ENCODE data around the gene SERP2.
A peak's percentile ranks its signal among the peaks of the same experiment; 100 is the strongest.

Gene SERP2

DNA sequence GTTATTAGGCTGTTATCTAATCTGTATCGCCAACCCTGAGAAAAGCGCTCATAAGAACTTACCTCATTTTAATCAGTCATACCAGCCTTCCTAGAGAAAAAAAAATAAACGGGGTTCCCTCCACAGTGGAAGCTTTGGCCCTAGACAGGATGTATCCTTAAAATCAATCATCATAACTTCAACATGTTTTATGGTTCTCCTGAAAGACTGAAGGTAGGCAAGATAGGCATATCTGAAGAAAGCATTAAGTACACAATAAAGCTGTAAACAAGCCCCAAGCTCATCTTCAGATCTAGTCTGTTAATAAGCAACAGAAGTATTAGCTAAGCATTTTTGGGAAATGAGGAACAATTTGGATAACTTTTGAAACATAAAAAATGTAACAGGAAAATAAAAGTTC lies 18.7 kb upstream of the SERP2 start:
- TF ChIP-seq, protein P1, sequence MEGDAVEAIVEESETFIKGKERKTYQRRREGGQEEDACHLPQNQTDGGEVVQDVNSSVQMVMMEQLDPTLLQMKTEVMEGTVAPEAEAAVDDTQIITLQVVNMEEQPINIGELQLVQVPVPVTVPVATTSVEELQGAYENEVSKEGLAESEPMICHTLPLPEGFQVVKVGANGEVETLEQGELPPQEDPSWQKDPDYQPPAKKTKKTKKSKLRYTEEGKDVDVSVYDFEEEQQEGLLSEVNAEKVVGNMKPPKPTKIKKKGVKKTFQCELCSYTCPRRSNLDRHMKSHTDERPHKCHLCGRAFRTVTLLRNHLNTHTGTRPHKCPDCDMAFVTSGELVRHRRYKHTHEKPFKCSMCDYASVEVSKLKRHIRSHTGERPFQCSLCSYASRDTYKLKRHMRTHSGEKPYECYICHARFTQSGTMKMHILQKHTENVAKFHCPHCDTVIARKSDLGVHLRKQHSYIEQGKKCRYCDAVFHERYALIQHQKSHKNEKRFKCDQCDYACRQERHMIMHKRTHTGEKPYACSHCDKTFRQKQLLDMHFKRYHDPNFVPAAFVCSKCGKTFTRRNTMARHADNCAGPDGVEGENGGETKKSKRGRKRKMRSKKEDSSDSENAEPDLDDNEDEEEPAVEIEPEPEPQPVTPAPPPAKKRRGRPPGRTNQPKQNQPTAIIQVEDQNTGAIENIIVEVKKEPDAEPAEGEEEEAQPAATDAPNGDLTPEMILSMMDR (IDR thresholded peaks at IDR 0.05; ENCODE audit: insufficient read depth, low read depth, low read length, missing control alignments): no peak
- DNase-seq (ENCODE audit: low read depth): no peak
- H3K4me3 ChIP-seq (ENCODE audit: low read length): no peak overlapping the region

DNA sequence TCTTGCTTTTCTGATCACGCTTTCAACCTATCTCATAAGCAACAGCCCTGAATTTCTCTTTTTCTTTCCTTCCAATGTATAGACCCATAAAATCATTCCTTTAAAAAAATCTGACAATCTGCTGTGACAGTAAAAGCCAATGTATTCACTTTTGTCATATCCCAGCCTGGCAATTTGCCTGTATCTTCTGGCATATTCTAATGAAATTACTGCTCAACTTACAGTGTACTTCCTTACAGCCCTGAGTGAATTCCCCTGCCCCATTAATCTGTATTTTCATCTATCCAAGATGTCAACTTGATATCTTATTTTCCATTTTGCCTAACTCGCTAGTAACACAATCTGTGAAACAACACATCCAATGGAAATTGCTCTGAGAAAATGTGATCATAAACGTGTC lies 18.0 kb upstream of the SERP2 start:
- no peak for DNase-seq (ENCODE audit: low read depth)
- TF ChIP-seq, protein P1 (IDR thresholded peaks at IDR 0.05; ENCODE audit: insufficient read depth, low read depth, low read length, missing control alignments): no peak

DNA sequence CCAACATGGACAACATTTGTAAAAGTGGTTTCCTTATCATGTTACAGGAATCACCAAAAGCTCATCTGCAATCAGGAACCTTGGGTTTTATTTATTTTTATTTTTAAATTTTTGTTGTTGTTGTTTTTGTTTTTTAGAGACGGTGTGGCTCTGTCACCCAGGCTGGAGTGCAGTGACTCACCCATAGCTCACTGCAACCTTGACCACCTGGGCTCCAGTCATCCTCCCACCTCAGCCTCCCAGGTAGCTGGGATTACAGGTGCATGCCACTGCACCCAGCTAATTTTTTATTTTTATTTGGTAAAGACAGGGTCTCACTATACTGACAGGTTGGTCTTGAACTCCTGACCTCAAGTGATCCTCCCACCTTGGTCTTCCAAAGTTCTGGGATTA lies 13.6 kb upstream of the SERP2 start:
- TF ChIP-seq, protein P1 (IDR thresholded peaks at IDR 0.05; ENCODE audit: insufficient read depth, low read depth, low read length, missing control alignments): no peak
- H3K4me3 ChIP-seq (ENCODE audit: low read length): no peak overlapping the region
- DNase-seq (ENCODE audit: low read depth): peak; percentile 48

More for the DNA sequence above, 18.0 kb upstream of the SERP2 start:
- no peak overlapping the region for H3K4me3 ChIP-seq (ENCODE audit: low read length)

DNA sequence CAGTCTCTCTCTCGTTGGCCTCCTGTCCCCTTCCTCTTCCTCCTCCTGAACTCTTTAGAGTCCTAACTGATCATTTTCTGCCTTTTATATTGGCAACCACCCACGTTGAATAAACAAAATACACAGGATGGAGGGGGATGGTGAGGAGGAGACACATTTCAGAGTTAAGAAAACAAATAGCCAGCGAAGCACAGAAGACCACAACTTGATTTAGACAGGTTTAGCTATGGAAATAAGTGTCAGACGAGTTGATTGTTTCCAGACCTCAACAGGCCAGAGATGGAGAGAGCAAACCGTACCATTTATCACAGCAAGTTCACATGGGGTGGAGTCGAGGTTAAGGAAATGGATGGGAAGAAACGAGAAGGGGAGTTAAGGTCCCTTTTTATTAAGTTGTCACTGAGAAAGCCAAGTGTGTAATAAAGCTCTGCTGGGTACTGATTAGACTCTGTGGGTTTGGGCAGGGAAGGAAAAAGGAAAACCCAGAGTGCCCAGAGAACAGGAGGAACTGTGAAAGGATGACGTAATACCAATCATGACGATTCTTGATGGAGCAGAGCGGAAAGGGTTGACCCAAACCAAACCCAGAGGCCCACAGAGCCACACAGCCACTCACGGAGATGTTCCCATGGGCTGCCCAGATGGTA lies 11.1 kb upstream of the SERP2 start:
- TF ChIP-seq, protein P1 (IDR thresholded peaks at IDR 0.05; ENCODE audit: insufficient read depth, low read depth, low read length, missing control alignments): no peak
- DNase-seq (ENCODE audit: low read depth): no peak
- H3K4me3 ChIP-seq (ENCODE audit: low read length): no peak overlapping the region

DNA sequence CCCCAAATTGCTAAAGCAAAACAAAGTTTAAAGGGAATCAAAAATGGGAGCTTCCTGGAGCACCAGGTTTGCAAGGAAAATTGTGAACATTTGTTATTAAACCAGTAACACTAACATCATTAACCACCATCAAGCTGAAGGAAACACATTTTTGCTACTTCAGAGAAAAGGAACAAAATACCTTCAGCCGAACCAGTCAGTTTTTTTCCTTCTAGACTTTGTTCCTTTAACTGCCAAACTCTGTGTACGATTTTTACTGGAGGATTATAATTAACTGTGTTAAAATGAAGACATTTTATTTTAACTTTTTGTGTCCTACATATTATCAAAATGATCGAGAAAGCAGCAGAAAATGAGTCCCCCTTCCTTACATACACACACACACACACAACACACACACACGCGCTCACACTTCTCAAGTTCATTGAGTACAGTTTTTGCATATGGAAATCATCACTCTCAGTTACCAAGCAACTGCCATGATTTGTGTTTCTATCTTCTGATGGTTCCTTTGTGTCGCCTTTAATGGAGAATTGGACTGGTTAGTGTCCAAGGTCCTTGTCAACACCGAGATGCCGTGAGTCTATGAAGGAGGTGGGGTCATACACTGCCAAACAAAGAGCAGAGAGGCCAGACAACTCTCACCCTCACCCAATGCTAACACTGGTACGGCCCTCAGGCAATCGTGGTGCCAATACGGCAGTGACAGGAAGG lies 9.8 kb upstream of the SERP2 start:
- no peak for DNase-seq (ENCODE audit: low read depth)
- TF ChIP-seq, protein P1 (IDR thresholded peaks at IDR 0.05; ENCODE audit: insufficient read depth, low read depth, low read length, missing control alignments): no peak
- H3K4me3 ChIP-seq (ENCODE audit: low read length): no peak overlapping the region

DNA sequence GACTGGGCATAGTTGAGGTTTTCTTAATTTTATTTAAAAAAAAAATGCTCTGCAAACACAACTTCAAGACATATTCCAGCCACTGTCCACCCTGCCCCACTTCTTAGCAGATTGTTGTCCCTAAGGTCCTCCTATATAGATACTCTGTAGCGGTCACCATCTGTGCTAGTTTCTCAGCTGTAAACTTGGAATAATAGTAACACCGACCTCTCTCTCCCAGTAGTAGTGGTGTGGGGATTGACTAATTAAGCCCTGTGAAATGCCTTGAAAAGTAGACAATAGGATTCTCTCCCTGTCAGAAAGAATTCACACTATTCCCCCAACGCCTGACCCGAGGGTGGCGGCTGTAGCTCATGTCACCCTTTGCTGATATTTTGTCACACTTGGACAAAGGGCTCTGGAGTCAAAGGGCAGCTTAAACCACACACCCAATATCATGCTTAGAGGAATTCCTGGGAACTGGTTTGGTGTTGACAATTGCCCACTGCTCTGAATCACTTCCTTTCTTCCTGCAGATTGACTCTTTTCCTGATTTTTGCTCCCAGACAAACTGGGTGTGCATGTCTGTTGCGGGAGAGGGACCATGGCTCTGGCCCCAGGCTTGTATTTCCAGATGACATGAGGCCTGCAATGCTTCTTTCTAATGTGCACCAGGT lies 9.2 kb upstream of the SERP2 start:
- DNase-seq (ENCODE audit: low read depth): peak; percentile 79
- TF ChIP-seq, protein P1 (IDR thresholded peaks at IDR 0.05; ENCODE audit: insufficient read depth, low read depth, low read length, missing control alignments): no peak
- no peak overlapping the region for H3K4me3 ChIP-seq (ENCODE audit: low read length)
